NCI-H82 treated with DMSO at 0.1 percent for 48 hours (cell line): Measurements from ENCODE around the gene MBD2.

Experiments
- DNase-seq: peaks from one replicate; lab custom pipeline; 2025; ENCODE audit not compliant: unreplicated experiment; lab: John Stamatoyannopoulos, UW

The MBD2 gene

GRCh38 chr18:54202851-54203250, 21.6 kb downstream of the MBD2 start:
- no peak for DNase-seq

- no peak for DNase-seq
Measured at GRCh38 chr18:54197747-54198411, 26.6 kb downstream of the MBD2 start.

GRCh38 chr18:54193786-54194185, 30.7 kb downstream of the MBD2 start:
- DNase-seq = no peak

- no peak for DNase-seq
Measured at GRCh38 chr18:54192900-54193299, 31.6 kb downstream of the MBD2 start.

GRCh38 chr18:54192415-54192814, 32.1 kb downstream of the MBD2 start:
- no peak for DNase-seq

GRCh38 chr18:54191352-54191751, 33.1 kb downstream of the MBD2 start:
- no peak for DNase-seq

GRCh38 chr18:54187372-54187771, 37.1 kb downstream of the MBD2 start:
- no peak for DNase-seq

- DNase-seq = no peak
Measured at GRCh38 chr18:54184836-54185235, 39.6 kb downstream of the MBD2 start.

- DNase-seq = no peak
Measured at GRCh38 chr18:54183390-54183789, 41.1 kb downstream of the MBD2 start.

GRCh38 chr18:54181856-54182602, 42.4 kb downstream of the MBD2 start:
- no peak for DNase-seq

- no peak for DNase-seq
Measured at GRCh38 chr18:54173980-54174630, 50.4 kb downstream of the MBD2 start.

GRCh38 chr18:54173250-54173649, 51.2 kb downstream of the MBD2 start:
- no peak for DNase-seq

GRCh38 chr18:54169431-54170403, 54.8 kb downstream of the MBD2 start:
- no peak for DNase-seq

GRCh38 chr18:54165450-54165849, 59.0 kb downstream of the MBD2 start:
- peak; percentile 24 for DNase-seq

- no peak for DNase-seq
Measured at GRCh38 chr18:54163453-54163852, 61.0 kb downstream of the MBD2 start.

GRCh38 chr18:54162431-54162830, 62.0 kb downstream of the MBD2 start:
- no peak for DNase-seq

GRCh38 chr18:54161267-54161666, 63.2 kb downstream of the MBD2 start:
- no peak for DNase-seq

- DNase-seq = no peak
Measured at GRCh38 chr18:54159906-54160305, 64.6 kb downstream of the MBD2 start.

GRCh38 chr18:54157646-54158385, 66.7 kb downstream of the MBD2 start:
- DNase-seq = no peak

GRCh38 chr18:54155412-54155811, 69.1 kb downstream of the MBD2 start:
- no peak for DNase-seq
